Loucy (cell line): ENCODE data around the gene PPFIBP2.

Source experiments
- H2AFZ ChIP-seq: fragments of 200-600 bp; sonication (generic); 2 replicates; pipeline ENCODE4 v1.6.0; 2016; ENCODE audit warnings: antibody characterized with exemption, mild to moderate bottlenecking, low read length, moderate library complexity
- H3F3A ChIP-seq: fragments of 200-600 bp; 2 replicates; pipeline ENCODE4 v1.6.0; 2016; ENCODE audit warnings: antibody characterized with exemption, low read depth, mild to moderate bottlenecking
- H3K27me3 ChIP-seq: fragments of 200-600 bp; sonication (generic); 2 replicates; pipeline ENCODE4 v1.6.1; 2014; ENCODE audit warnings: low read length, mild to moderate bottlenecking; ENCODE audit not compliant: insufficient read depth, poor library complexity, severe bottlenecking
- H3K36me3 ChIP-seq: fragments of 200-600 bp; sonication (generic); 2 replicates; pipeline ENCODE4 v1.6.1; 2016; ENCODE audit warnings: low read length; ENCODE audit not compliant: insufficient read depth
- H3K4me1 ChIP-seq: fragments of 200-600 bp; sonication (generic); 2 replicates; pipeline ENCODE4 v1.5.1; 2014; ENCODE audit warnings: low read length, mild to moderate bottlenecking; ENCODE audit not compliant: insufficient read depth, poor library complexity, severe bottlenecking
- H3K4me2 ChIP-seq: fragments of 200-600 bp; sonication (generic); 2 replicates; pipeline ENCODE4 v1.6.0; 2014; ENCODE audit warnings: antibody characterized with exemption, low read length, low read depth, mild to moderate bottlenecking; ENCODE audit not compliant: poor library complexity, severe bottlenecking
- H3K4me3 ChIP-seq: fragments of 200-600 bp; sonication (generic); 2 replicates; pipeline ENCODE4 v1.5.1; 2014; ENCODE audit warnings: low read length, mild to moderate bottlenecking, mixed read lengths; ENCODE audit not compliant: poor library complexity, severe bottlenecking
- H3K79me2 ChIP-seq: fragments of 200-600 bp; sonication (generic); 2 replicates; pipeline ENCODE4 v1.6.1; 2014; ENCODE audit warnings: low read length; ENCODE audit not compliant: insufficient read depth
- H3K9ac ChIP-seq: fragments of 200-600 bp; sonication (generic); 2 replicates; pipeline ENCODE4 v1.6.0; 2014; ENCODE audit warnings: mild to moderate bottlenecking, low read depth, low read length, moderate library complexity; ENCODE audit not compliant: poor library complexity, severe bottlenecking
- H3K9me2 ChIP-seq: fragments of 200-600 bp; sonication (generic); replicated peaks from 2 replicates; pipeline ENCODE4 v1.6.1; 2016; ENCODE audit warnings: low read depth, low read length, mixed read lengths
- H3K9me3 ChIP-seq: fragments of 200-600 bp; sonication (generic); 2 replicates; pipeline ENCODE4 v1.6.1; 2014; ENCODE audit warnings: mild to moderate bottlenecking, antibody characterized with exemption, low read length, low read depth; ENCODE audit not compliant: insufficient read depth
- H4K20me1 ChIP-seq: fragments of 200-600 bp; sonication (generic); 2 replicates; pipeline ENCODE4 v1.6.0; 2014; ENCODE audit warnings: antibody characterized with exemption, low read length, mild to moderate bottlenecking; ENCODE audit not compliant: insufficient read depth, poor library complexity, severe bottlenecking
- EZH2phosphoT487 ChIP-seq: fragments of 200-600 bp; IDR thresholded peaks from 2 replicates; pipeline ENCODE4 v1.6.1; 2018; ENCODE audit warnings: antibody characterized with exemption, mild to moderate bottlenecking, moderate library complexity, borderline replicate concordance
- TF ChIP-seq, protein P1 (sequence below): fragments of 200-600 bp; sonication (generic); conservative IDR thresholded peaks from 2 replicates; pipeline ENCODE4 v1.5.1; 2014; ENCODE audit warnings: mild to moderate bottlenecking, antibody characterized with exemption, low read length

The PPFIBP2 gene

GRCh38 chr11:7545611-7546010, 31.8 kb downstream of the PPFIBP2 start:
- no peak overlapping the region for H2AFZ ChIP-seq
- H3K9me3 ChIP-seq: no peaks in the 10 kb centered on the region
- no peaks in the 10 kb centered on the region for H3K79me2 ChIP-seq
- no peaks in the 10 kb centered on the region for H3K9me2 ChIP-seq
- H3K27me3 ChIP-seq: no peaks in the 10 kb centered on the region
- H3F3A ChIP-seq: no peaks in the 10 kb centered on the region
- H3K4me3 ChIP-seq: no peak overlapping the region
- H3K4me1 ChIP-seq: no peaks in the 10 kb centered on the region
- H3K36me3 ChIP-seq: no peaks in the 10 kb centered on the region
- H4K20me1 ChIP-seq: no peaks in the 10 kb centered on the region
- H3K4me2 ChIP-seq: no peak overlapping the region
- TF ChIP-seq EZH2phosphoT487: no peak
- H3K9ac ChIP-seq: no peak overlapping the region

GRCh38 chr11:7546324-7546791, 32.6 kb downstream of the PPFIBP2 start:
- Histone ChIP-seq H3K9me2 (no peaks in the 10 kb centered on the region), H3K4me2 (no peak overlapping the region), H3K36me3 (no peaks in the 10 kb centered on the region), H3K27me3 (no peaks in the 10 kb centered on the region), H3K4me1 (no peaks in the 10 kb centered on the region), H3K79me2 (no peaks in the 10 kb centered on the region), H4K20me1 (no peaks in the 10 kb centered on the region), H3K9me3 (no peaks in the 10 kb centered on the region), H3K4me3 (no peak overlapping the region), H2AFZ (no peak overlapping the region), H3K9ac (no peak overlapping the region), H3F3A (no peaks in the 10 kb centered on the region)
- TF ChIP-seq, protein P1, sequence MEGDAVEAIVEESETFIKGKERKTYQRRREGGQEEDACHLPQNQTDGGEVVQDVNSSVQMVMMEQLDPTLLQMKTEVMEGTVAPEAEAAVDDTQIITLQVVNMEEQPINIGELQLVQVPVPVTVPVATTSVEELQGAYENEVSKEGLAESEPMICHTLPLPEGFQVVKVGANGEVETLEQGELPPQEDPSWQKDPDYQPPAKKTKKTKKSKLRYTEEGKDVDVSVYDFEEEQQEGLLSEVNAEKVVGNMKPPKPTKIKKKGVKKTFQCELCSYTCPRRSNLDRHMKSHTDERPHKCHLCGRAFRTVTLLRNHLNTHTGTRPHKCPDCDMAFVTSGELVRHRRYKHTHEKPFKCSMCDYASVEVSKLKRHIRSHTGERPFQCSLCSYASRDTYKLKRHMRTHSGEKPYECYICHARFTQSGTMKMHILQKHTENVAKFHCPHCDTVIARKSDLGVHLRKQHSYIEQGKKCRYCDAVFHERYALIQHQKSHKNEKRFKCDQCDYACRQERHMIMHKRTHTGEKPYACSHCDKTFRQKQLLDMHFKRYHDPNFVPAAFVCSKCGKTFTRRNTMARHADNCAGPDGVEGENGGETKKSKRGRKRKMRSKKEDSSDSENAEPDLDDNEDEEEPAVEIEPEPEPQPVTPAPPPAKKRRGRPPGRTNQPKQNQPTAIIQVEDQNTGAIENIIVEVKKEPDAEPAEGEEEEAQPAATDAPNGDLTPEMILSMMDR: no peak
- TF ChIP-seq EZH2phosphoT487: no peak

DNA sequence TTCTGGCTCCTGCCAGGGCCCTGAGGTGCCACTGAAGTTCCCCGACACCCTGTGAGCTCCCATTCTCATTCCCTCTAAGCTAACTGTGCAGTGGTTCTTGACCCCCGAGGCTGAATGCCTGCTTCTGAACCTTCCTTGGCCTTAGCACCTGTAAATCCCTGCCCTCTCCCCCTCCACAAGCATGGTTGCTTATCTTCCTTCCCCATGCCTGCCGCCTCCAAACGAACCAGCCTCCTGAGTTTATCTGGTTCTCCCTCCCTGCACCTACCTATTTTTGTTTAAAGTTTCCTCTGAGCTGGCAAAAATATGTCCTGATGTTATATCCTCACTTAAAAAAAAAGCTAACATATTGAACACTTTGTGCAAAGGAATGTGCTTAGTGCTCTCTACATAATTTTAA, 33.9 kb downstream of the PPFIBP2 start:
- H3K9me3 ChIP-seq: no peaks in the 10 kb centered on the region
- no peaks in the 10 kb centered on the region for H3K4me1 ChIP-seq
- no peaks in the 10 kb centered on the region for H3K79me2 ChIP-seq
- TF ChIP-seq, protein P1: no peak
- no peak for TF ChIP-seq EZH2phosphoT487
- no peaks in the 10 kb centered on the region for H3F3A ChIP-seq
- H3K36me3 ChIP-seq: no peaks in the 10 kb centered on the region
- H3K9me2 ChIP-seq: no peaks in the 10 kb centered on the region
- no peaks in the 10 kb centered on the region for H4K20me1 ChIP-seq
- H3K4me2 ChIP-seq: no peak overlapping the region
- H3K9ac ChIP-seq: no peak overlapping the region
- H3K27me3 ChIP-seq: no peaks in the 10 kb centered on the region
- no peak overlapping the region for H3K4me3 ChIP-seq
- H2AFZ ChIP-seq: no peak overlapping the region

GRCh38 chr11:7548659-7549274, 35.0 kb downstream of the PPFIBP2 start:
- Histone ChIP-seq H3K4me3 (no peak overlapping the region), H3K9ac (no peak overlapping the region), H3K36me3 (no peaks in the 10 kb centered on the region), H4K20me1 (no peaks in the 10 kb centered on the region), H3K9me2 (no peaks in the 10 kb centered on the region), H3K27me3 (no peaks in the 10 kb centered on the region), H3K9me3 (no peaks in the 10 kb centered on the region), H3K4me1 (no peaks in the 10 kb centered on the region), H3K79me2 (no peaks in the 10 kb centered on the region), H2AFZ (no peak overlapping the region), H3F3A (no peaks in the 10 kb centered on the region), H3K4me2 (no peak overlapping the region)
- no peak for TF ChIP-seq EZH2phosphoT487
- TF ChIP-seq, protein P1: peak; percentile 71
